HG03060 (cell line): ENCODE data around the gene TOMM34.

ENCODE experiments used
- ATAC-seq: cut with Tn5 transposase; IDR thresholded peaks from one replicate; pipeline ENCODE4 v1.9.1; 2021; ENCODE audit warnings: low read depth, moderate number of reproducible peaks; ENCODE audit not compliant: unreplicated experiment

TOMM34 gene

DNA sequence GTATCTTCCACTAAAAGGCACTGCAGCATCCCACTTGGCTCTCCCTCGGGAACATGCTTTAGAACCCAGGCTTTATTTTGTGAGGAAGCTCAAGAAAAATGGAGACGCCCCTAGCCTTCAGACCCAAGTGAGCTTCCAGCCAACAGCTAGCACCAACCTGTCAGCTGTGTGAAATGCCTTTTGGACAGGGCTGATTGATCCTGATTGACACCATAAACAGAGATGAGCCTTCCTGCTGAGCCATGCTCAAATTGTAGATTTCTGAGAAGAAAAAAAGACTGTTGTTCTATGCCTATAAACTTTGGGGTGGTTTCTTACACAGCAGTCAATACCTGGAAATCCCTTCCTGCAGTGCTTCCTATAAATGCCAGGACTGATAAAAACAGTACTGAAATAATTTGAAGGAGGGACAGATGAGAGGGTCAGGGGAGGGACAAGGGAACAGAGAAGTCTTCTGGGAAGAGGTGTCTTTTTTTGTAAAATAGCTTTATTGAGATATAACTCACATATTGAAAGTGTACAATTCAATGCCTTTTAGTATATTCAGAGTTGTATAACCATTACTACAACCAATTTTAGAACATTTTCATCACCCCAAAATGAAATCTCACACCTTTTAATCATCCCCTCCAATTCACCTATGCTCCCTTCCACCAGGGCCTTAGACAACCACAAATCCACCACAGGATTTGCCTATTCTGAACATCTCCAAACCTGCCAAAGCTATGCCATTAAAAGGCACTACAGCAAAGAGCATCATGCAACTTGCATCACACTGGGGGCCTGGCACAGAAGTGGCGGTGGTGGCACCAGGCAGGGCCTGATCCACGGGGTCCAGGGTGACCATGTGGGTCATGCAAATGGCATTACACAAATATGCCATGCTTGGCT is 3.4 kb upstream of the TOMM34 start:
- ATAC-seq = no peak

DNA sequence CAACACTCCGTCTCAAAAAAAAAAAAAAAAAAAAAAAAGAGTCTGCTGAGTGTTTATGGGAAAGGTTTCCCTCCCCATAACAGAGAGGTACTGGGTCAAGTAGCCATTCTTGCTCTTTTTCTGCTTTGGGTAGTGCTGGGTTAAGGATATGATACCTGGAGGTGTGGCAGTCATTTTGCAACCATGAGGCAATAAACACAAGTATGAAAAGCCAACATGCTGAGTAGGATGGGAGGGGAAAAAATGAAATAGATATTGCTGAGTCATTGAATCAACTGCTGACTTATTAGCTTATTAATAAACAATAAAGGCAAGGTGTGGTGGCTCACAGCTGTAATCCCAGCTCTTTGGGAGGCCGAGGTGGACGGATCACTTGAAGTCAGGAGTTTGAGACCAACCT is 2.3 kb upstream of the TOMM34 start:
- ATAC-seq = no peak

DNA sequence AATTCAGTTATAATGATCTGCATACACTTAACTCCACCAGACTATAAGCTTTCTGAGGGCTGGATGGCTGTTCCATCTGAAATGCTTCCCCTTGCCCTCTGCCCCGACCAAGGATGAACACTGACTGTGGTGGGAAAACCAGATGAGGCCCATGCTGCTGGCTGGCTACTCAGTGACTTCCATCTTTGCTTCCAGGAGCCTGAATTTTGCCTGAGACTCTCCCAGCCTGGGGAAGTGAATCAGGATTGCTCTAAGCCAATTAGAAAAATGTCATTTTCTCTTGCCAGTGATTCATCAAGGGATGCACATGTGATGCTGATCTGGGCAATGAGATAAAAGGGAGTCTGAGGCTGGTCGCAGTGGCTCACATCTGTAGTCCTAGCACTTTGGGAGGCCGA is 1.7 kb upstream of the TOMM34 start:
- ATAC-seq = no peak

GRCh38 chr20:44961011-44961869 is 1.0 kb upstream of the TOMM34 start:
- ATAC-seq = no peak

- ATAC-seq = no peak
Observed at GRCh38 chr20:44959638-44960102, 527 bp downstream of the TOMM34 start.

GRCh38 chr20:44959082-44959637 is 1.0 kb downstream of the TOMM34 start:
- ATAC-seq = no peak

GRCh38 chr20:44958276-44958675 is 1.9 kb downstream of the TOMM34 start:
- ATAC-seq = no peak

DNA sequence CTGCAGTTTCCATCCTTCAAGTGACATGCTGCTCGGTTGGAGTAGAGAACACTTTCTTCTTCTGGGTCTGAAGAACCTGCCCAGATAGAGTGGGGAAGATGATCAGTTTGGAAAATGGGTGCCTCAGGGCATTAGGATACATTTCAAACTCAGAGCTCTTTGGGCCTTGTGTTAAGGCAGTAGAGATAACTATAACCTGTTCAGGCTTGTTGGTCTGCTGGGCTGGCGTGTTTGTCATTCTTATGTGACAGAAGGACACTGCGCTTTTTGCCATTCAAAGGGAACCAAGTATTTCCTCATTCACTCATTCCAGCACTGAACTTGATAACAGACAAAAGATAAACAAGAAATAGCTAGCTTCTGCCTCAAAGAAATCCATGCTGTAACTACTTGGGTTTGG is 3.8 kb downstream of the TOMM34 start:
- no peak for ATAC-seq

GRCh38 chr20:44955270-44955669 is 4.9 kb downstream of the TOMM34 start:
- no peak for ATAC-seq

DNA sequence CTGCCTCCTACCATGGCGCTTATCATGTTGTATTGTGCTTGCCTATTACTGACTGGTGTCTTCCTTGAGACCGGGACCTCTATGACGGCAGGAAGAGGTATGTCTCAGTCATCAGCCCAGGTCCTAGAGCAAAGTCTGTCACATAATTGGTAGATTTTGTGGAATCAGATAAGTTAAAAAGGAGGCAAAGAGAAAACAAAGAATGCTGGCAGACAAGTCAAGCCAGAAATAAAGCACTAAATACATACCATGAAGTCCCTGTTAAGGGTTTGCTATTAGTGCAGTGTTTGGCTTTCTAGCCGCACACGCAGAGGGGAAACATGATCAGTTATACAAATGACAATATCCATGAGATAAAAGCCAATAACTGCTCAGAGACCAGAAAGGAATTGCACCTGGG is 6.0 kb downstream of the TOMM34 start:
- no peak for ATAC-seq

DNA sequence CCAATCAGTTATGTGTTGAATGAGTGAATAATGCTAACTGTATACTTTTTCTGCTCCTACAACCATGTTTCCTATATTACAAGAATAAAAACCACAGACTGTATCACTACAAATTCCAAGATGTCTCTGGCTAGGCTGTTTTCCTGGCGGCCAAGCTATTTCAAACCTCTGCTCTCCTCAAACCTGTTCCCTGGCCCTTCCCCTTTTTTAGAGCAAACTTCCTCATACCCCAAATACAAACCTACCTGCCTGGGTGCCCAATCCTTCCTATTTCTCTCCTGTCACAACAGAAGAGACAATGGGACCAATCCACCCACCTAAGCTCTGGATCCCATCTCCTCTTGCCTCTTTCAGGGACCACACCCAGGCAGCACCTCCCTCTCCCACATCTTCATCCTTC is 7.5 kb downstream of the TOMM34 start:
- ATAC-seq = no peak

GRCh38 chr20:44950368-44950767 is 9.8 kb downstream of the TOMM34 start:
- ATAC-seq = no peak

- no peak for ATAC-seq
Observed at GRCh38 chr20:44948513-44948912, 11.7 kb downstream of the TOMM34 start.

- ATAC-seq = no peak
Observed at GRCh38 chr20:44948107-44948506, 12.1 kb downstream of the TOMM34 start.

- no peak for ATAC-seq
Observed at GRCh38 chr20:44946271-44946852, 13.8 kb downstream of the TOMM34 start.

- no peak for ATAC-seq
Observed at GRCh38 chr20:44945261-44945660, 14.9 kb downstream of the TOMM34 start.

DNA sequence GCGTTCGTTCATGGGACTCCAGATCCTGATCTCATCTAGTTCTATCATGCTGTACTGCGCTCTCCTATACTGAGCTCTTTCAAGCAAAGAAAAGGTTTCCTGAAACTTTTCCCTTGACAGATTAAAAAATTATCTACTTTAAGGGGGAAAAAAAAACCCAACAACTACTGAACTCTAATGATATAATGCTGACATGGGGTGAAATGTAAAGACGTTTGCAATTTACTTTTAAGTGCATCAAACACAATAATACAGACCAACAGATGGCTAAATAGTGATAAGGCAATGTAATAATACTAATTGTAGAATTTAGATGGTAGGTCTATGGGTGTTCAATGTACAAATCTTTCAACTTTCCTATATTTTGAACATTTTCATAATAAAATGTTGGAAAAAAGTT is 16.4 kb downstream of the TOMM34 start:
- ATAC-seq = no peak

DNA sequence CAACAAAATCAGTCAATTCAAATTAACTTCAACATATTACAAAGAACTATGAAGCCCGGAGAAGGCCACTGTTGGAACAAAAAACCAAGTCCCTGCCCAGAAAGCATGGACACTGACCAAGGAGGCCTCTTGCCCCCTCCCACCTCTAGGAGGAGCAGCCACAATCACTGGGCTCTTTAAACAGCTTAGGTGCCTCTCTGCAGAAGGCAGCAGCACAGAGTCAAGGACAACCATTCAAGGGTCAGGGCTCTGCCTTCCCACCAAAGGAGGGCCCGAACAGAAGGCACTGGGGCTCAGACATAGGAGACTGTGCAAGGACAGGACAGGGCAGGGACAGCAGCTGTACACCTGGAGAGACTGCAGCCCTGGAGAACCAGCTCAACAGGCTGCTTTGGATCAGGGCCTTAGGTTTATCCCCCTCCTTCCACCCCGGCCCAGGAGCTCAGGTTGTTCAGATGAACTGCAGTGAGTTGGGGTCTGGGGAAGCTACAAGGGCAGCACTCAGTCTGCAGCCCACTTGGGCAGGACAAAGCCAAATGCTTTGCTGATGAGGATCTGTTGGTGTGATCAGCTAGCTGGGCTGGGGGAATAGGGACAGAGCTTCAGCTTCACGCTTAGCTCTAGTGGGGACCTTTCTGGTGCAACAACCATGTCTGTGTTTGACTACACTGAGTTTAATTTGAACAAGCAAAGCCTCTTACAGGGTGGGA is 17.8 kb downstream of the TOMM34 start:
- ATAC-seq = no peak

GRCh38 chr20:44941120-44941691 is 19.0 kb downstream of the TOMM34 start:
- no peak for ATAC-seq

GRCh38 chr20:44938637-44939036 is 21.6 kb downstream of the TOMM34 start:
- no peak for ATAC-seq
